SK-N-SH (cell line): Measurements from ENCODE around the gene RFX3.

Experiments used
- EP300 ChIP-seq, 2 experiments: IDR thresholded peaks; 2 replicates each; pipeline versions ENCODE4 v1.4.0 to v1.6.1; 2012; ENCODE audit warnings: borderline replicate concordance in 1 of 2, low read depth in 1 of 2, low read length in 1 of 2
- MAX ChIP-seq: IDR thresholded peaks from 2 replicates; pipeline ENCODE4 v1.4.0; 2012; ENCODE audit warnings: low read depth
- MEF2A ChIP-seq: IDR thresholded peaks from 2 replicates; pipeline ENCODE4 v1.4.0; 2012; ENCODE audit warnings: low read depth, borderline replicate concordance
- NFIC ChIP-seq: IDR thresholded peaks from 2 replicates; pipeline ENCODE4 v1.4.0; 2012; ENCODE audit warnings: borderline replicate concordance
- NRF1 ChIP-seq: IDR thresholded peaks from 2 replicates; pipeline ENCODE4 v1.6.1; 2012; ENCODE audit warnings: low read depth, mild to moderate bottlenecking, low read length
- RAD21 ChIP-seq: IDR thresholded peaks from 2 replicates; pipeline ENCODE4 v1.6.1; 2012; ENCODE audit warnings: mild to moderate bottlenecking, low read length
- REST ChIP-seq: IDR thresholded peaks from 2 replicates; pipeline ENCODE4 v1.6.1; 2012; ENCODE audit warnings: mild to moderate bottlenecking, low read depth, low read length, moderate library complexity
- TF ChIP-seq, protein P1 (sequence below): fragments of 200-600 bp; sonication (generic); IDR thresholded peaks from 2 replicates; pipeline ENCODE4 v1.6.1; 2017; ENCODE audit warnings: antibody characterized with exemption, mild to moderate bottlenecking, moderate library complexity

DNA sequence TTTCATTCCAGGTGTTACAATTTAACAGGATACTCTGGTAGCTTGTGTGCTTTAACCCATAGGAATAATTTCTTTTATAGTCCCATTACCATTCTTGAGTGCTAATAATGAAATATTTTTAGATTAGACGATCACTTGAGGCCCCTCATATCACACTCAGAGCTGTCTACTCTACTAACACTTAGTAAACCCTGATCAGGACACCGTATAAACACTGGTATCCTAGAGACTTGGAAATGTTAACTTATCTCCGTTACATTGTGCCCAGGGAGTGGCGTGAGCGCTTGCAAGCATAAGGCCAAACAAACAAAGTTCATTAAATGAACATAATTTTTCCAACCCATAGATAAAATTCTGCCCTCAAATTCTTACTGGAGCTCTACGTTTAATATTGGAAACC, 42.2 kb upstream of the RFX3 start:
- TF ChIP-seq REST (no peak), MEF2A (no peak), EP300 (IDR thresholded peaks at IDR 0.05; ENCODE audit: borderline replicate concordance in 1 of 2, low read depth in 1 of 2, low read length in 1 of 2) (no peak), RAD21 (no peak), NFIC (no peak), MAX (no peak), NRF1 (no peak)
- TF ChIP-seq, protein P1, sequence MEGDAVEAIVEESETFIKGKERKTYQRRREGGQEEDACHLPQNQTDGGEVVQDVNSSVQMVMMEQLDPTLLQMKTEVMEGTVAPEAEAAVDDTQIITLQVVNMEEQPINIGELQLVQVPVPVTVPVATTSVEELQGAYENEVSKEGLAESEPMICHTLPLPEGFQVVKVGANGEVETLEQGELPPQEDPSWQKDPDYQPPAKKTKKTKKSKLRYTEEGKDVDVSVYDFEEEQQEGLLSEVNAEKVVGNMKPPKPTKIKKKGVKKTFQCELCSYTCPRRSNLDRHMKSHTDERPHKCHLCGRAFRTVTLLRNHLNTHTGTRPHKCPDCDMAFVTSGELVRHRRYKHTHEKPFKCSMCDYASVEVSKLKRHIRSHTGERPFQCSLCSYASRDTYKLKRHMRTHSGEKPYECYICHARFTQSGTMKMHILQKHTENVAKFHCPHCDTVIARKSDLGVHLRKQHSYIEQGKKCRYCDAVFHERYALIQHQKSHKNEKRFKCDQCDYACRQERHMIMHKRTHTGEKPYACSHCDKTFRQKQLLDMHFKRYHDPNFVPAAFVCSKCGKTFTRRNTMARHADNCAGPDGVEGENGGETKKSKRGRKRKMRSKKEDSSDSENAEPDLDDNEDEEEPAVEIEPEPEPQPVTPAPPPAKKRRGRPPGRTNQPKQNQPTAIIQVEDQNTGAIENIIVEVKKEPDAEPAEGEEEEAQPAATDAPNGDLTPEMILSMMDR, result no peak
